Activated naive CD8-positive, alpha-beta T cell (primary cell): Measurements from ENCODE around the gene CYP3A5.

Experiments used
- H3K27ac Mint-ChIP-seq: one replicate; pipeline ENCODE4 v1.8.0; 2021; ENCODE audit warnings: mixed read lengths
- H3K27me3 Mint-ChIP-seq: one replicate; pipeline ENCODE4 v1.8.0; 2021; ENCODE audit warnings: mixed read lengths
- H3K36me3 Mint-ChIP-seq: one replicate; pipeline ENCODE4 v1.8.0; 2021; ENCODE audit warnings: mixed read lengths
- H3K4me1 Mint-ChIP-seq: one replicate; pipeline ENCODE4 v1.8.0; 2021; ENCODE audit warnings: low read depth, mixed read lengths
- H3K4me3 Mint-ChIP-seq: one replicate; pipeline ENCODE4 v1.8.0; 2021; ENCODE audit warnings: mild to moderate bottlenecking, mixed read lengths
- H3K9me3 Mint-ChIP-seq: one replicate; pipeline ENCODE4 v1.8.0; 2021; ENCODE audit warnings: low read depth, mixed read lengths

Gene CYP3A5

DNA sequence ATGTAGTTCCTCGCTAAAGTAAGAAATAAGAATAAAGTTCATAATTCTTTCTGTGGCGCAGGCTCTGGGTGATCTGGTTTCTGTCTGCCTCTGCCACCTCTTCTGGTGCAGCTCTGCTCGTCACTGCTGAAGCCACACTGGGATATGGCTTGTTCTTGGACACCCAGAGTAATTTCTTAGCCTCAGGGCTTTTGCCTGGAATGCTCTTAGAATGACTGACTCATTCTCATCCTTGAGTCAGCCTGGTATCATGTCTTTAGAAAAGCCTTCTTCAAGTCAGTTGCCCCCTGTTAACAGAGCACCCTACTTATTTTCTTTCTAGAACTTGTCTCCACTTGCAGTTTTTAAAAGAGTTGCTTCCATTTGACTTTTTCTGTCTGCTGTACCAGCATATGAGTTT lies 61.1 kb downstream of the CYP3A5 start:
- no peaks in the 10 kb centered on the region for H3K9me3 Mint-ChIP-seq
- peak overlapping the region; percentile 95 for H3K4me3 Mint-ChIP-seq
- peak overlapping the region; percentile 94 for H3K27ac Mint-ChIP-seq
- no peaks in the 10 kb centered on the region for H3K27me3 Mint-ChIP-seq
- peaks cover 20% of the 10 kb centered on the region for H3K36me3 Mint-ChIP-seq
- peaks cover 66% of the 10 kb centered on the region for H3K4me1 Mint-ChIP-seq

DNA sequence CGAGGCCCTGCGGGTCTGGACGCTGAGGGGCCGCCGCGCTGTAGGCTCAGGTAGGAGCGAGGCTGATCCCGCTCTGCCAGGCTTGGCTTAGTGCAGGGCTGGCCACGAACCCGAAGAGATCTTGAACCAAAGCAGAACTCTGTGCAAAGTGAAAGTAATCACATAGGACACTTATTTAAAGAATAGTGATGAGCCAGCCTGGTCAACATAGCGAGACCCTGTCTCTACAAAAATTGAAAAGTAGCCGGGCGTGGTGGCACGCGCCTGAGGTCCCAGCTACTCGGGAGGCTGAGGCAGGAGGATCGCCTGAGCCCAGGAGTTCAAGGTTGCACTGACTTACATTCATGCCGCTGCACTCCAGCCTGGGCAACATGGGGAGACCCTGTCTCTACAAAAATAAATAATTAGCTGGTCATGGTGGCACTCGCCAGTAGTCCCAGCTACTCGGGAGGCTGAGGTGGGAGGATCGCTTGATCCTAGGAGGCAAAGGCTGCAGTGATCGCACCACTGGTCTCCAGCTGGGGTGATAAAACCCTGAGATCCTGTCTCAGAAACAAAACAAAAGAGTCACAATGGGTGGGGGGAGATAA lies 62.5 kb downstream of the CYP3A5 start:
- Mint-ChIP-seq H3K36me3 (peaks cover 13% of the 10 kb centered on the region), H3K4me1 (peaks cover 52% of the 10 kb centered on the region), H3K4me3 (peak overlapping the region; percentile 95), H3K27me3 (no peaks in the 10 kb centered on the region), H3K9me3 (no peaks in the 10 kb centered on the region), H3K27ac (peak overlapping the region; percentile 94)

DNA sequence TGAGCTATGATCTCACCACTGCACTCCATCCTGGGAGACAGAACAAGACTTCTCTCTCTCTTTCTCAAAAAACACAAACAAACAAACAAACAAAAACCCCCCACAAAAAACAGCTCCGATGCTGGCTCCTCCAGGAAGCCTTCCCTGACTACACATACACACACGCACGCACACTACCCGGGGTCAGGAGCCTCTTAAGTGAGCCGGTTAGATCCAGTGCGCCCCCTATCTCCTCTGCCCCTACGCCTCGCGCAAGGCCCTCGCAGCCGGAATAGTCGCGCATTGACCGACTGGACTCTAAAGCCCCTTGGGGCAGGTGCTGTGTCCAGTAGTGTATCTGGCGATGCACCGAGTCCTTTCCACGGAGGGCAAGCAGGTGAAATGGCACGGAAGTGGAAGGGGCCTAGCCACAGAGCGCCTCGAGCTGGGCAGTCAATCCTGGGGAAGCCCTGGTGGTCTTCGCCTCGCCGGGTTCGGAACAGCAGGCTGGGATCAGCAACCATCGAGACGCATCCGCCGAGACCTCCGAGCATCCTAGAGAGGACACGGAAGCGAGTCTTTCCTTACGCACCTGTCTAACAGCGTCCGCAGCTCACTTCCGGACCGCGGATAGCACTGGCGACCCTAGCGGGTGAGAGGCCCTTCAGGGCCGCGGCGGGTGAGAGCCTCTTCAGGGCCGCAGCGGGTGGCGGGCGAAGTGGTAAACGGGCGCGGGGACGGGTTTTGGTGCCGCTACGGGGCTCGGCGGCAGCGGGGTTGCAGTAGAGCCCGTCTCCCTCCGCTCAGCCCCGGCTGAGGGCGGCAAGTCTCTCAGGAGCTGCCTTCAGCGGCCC lies 63.2 kb downstream of the CYP3A5 start, which contains the start of gene ZSCAN25:
Gene ZSCAN25 (plus strand): TSS at position 588 of the 833 bp plus-strand sequence. CDS start 2,661 bp downstream, outside the sequence.
- Mint-ChIP-seq H3K36me3 (peaks cover 13% of the 10 kb centered on the region), H3K4me3 (peak within 1 kb of the TSS; percentile 95), H3K4me1 (peaks cover 48% of the 10 kb centered on the region), H3K27ac (peak within 1 kb of the TSS; percentile 94), H3K9me3 (no peaks in the 10 kb centered on the region), H3K27me3 (no peaks in the 10 kb centered on the region)

DNA sequence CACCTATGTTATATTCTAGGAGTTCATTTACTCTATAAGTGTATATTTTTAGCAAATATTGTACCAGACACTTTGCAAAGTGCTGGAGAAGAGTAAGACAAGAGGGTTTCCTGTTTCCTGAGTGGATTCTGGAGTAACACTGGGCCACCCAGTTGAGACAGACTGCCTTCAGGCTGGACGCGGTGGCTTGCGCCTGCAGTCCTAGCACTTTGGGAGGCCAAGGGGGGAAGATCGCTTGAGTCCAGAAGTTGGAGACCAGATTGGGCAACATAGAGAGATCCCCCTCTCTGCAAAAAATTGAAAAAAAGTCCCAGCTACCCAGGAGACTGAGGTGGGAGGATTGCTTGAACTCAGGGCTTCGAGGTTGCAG lies 63.8 kb downstream of the CYP3A5 start:
- H3K4me1 Mint-ChIP-seq: peaks cover 42% of the 10 kb centered on the region
- peak overlapping the region; percentile 94 for H3K27ac Mint-ChIP-seq
- no peaks in the 10 kb centered on the region for H3K9me3 Mint-ChIP-seq
- H3K36me3 Mint-ChIP-seq: peaks cover 13% of the 10 kb centered on the region
- peak overlapping the region; percentile 95 for H3K4me3 Mint-ChIP-seq
- H3K27me3 Mint-ChIP-seq: no peaks in the 10 kb centered on the region

DNA sequence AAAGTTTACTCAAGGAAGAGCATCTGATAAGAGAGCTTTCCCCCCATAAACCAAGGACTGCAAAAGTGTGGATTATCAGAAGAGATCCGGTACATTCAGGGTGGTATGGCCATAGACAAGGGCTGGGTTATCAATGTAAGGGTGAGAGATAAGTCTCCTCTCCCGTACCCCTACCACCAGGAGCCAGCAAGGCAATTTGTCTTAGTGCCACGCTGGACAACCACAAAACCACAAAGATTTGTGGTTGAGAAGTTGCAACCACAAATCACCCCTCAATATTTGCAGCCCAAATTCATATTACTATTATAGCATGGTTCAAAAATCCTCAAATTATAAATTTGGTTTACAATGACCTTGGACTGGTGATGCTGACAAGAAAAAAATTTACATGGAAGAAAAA lies 65.3 kb downstream of the CYP3A5 start:
- Mint-ChIP-seq H3K9me3 (no peaks in the 10 kb centered on the region), H3K27me3 (no peaks in the 10 kb centered on the region), H3K27ac (peak overlapping the region; percentile 35), H3K4me3 (no peak overlapping the region), H3K4me1 (peaks cover 37% of the 10 kb centered on the region), H3K36me3 (peaks cover 13% of the 10 kb centered on the region)

DNA sequence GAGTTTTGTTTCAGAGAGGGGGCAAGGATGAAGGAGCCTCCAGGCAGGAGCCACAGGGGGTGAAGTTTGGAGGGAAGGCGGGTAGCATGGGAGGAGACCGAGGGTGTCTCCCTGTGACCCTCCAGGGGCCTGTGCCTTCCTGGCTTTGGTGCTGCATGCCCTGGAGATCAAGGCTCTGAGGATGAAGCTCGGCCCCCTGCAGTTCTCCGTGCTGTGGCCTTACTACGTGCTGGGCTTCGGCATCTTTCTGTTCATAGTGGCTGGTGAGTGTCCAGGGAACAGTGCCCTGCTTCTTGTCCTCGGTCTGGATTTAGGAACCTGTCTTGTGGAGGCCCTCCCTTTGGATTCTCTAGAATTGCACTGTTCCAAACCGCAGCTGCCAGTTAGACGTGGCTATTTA lies 72.2 kb downstream of the CYP3A5 start:
- Mint-ChIP-seq H3K4me1 (peaks cover 2% of the 10 kb centered on the region), H3K4me3 (no peak overlapping the region), H3K27ac (no peak overlapping the region)

GRCh38 chr7:99606531-99606930 lies 73.3 kb downstream of the CYP3A5 start:
- no peak overlapping the region for H3K27ac Mint-ChIP-seq
- no peaks in the 10 kb centered on the region for H3K9me3 Mint-ChIP-seq
- no peak overlapping the region for H3K4me3 Mint-ChIP-seq
- H3K36me3 Mint-ChIP-seq: no peaks in the 10 kb centered on the region
- no peaks in the 10 kb centered on the region for H3K27me3 Mint-ChIP-seq
- H3K4me1 Mint-ChIP-seq: peaks cover 2% of the 10 kb centered on the region

More for the DNA sequence above, 72.2 kb downstream of the CYP3A5 start:
- no peaks in the 10 kb centered on the region for H3K27me3 Mint-ChIP-seq
- no peaks in the 10 kb centered on the region for H3K36me3 Mint-ChIP-seq
- H3K9me3 Mint-ChIP-seq: no peaks in the 10 kb centered on the region

DNA sequence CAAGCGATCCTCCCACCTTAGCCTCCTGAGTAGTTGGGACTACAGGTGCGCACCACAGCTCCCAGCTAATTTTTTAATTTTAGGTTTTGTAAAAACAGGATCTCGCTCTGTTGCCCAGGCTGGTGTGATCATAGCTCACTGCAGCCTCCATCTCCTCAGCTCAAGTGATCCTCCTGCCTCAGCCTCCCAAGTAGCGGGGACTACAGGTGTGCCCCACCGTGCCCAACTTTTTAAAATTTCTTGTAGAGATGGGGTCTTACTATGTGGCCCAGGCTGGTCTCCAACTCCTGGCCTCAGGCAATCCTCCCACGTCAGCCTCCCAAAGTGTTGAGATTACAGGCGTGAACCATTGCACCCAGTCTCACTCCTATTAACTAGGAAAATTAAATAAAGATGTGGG lies 74.3 kb downstream of the CYP3A5 start:
- Mint-ChIP-seq H3K27ac (no peak overlapping the region), H3K9me3 (no peaks in the 10 kb centered on the region), H3K4me1 (peaks cover 2% of the 10 kb centered on the region), H3K4me3 (no peak overlapping the region), H3K36me3 (no peaks in the 10 kb centered on the region), H3K27me3 (no peaks in the 10 kb centered on the region)

GRCh38 chr7:99601656-99602310 lies 78.0 kb downstream of the CYP3A5 start:
- Mint-ChIP-seq H3K9me3 (no peaks in the 10 kb centered on the region), H3K4me3 (no peak overlapping the region), H3K27me3 (no peaks in the 10 kb centered on the region), H3K36me3 (no peaks in the 10 kb centered on the region), H3K4me1 (peaks cover 2% of the 10 kb centered on the region), H3K27ac (no peak overlapping the region)

GRCh38 chr7:99599836-99600235 lies 80.0 kb downstream of the CYP3A5 start:
- H3K4me3 Mint-ChIP-seq: no peak overlapping the region
- H3K4me1 Mint-ChIP-seq: peaks cover 2% of the 10 kb centered on the region
- H3K27ac Mint-ChIP-seq: no peak overlapping the region
- H3K36me3 Mint-ChIP-seq: no peaks in the 10 kb centered on the region
- no peaks in the 10 kb centered on the region for H3K27me3 Mint-ChIP-seq
- no peaks in the 10 kb centered on the region for H3K9me3 Mint-ChIP-seq
